Central memory CD4-positive, alpha-beta T cell (primary cell): ENCODE data around the gene ZPLD1.

Source experiments
- DNase-seq: peaks from one replicate; pipeline ENCODE4 v3.0.0; 2022

The ZPLD1 gene

GRCh38 chr3:102470066-102470465 lies 35.3 kb downstream of the ZPLD1 start:
- DNase-seq: no peak

- no peak for DNase-seq
These were observed 36.2 kb downstream of the ZPLD1 start for GRCh38 chr3:102471001-102471400.

DNA sequence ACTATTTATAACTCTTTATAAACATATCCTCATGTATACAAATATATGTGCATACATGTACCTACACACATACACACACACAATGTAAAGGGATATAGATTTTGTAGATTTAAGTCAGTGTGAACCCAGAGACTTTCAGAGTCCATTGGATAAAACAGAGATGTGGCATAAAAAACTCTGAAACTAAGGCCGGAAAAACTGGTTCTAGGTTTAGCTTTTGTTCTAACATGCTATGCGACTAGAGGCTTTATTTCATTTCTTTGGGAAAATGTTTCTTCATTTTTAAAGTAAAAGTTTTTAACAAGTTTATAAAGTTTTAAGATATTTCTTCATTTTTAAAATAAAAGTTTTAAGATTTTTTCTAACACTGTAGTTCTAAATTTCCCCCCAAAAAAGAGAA lies 36.7 kb downstream of the ZPLD1 start:
- DNase-seq: no peak

DNA sequence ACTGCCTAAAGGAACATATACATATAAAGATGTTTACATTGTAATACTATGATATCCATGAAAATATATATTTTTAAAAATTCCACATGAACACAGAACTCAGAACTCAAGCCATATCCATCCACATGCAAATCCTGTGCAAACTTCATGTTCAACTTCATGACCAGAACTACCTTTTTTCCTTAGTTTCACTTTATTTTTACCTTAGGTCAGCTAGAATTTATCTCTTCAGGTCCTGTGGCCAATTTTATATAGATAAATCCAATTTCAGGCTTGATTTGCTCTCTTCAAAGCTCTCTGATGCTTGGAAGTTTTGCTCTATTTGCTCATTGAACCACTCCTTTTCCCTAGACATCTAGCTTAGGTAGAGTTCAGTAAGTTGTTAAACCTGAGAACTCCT lies 38.8 kb downstream of the ZPLD1 start:
- DNase-seq: no peak

- no peak for DNase-seq
These were observed 39.4 kb downstream of the ZPLD1 start for GRCh38 chr3:102474207-102474606.

- no peak for DNase-seq
These were observed 41.4 kb downstream of the ZPLD1 start for GRCh38 chr3:102476198-102476597.

GRCh38 chr3:102478160-102478559 lies 43.3 kb downstream of the ZPLD1 start:
- DNase-seq: no peak

GRCh38 chr3:102480139-102480538 lies 45.3 kb downstream of the ZPLD1 start:
- no peak for DNase-seq

DNA sequence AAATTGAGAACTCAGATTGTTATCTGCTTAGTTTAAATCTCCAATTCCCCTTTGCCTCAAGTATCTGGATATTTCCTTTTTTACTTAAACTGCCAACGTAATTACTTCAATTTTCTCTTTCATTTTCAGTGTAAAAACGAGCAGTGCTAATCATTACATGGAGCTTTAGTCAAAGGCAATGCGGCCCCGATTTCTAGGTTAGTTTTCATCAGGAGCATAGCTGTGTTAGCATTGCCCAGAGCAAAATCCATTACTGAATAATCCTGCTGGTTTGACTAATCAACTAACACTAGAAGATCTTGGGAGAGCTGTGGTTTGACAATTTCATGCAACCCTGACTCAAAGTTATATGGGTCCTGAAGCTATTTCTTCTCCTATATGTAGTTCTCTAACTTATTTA lies 46.2 kb downstream of the ZPLD1 start:
- DNase-seq: no peak

DNA sequence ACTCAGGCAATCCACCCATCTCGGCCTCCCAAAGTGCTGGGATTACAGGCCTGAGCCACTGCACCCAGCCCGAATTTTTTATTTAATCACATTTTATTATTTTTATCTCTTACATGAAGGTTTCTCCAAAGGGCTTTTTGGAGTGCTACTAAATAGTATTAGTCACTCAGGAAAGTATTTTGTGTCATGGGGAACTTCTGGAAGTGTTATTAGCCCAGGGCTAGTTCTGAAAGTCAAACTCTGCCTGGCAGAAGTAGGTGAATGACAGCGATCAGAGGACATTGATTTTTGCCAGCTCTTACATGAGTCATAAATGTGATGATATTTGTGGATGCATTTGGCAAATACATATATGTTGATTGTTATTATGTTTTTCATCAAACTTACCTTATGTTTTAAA lies 48.7 kb downstream of the ZPLD1 start:
- DNase-seq: no peak

- DNase-seq: no peak
These were observed 49.5 kb downstream of the ZPLD1 start for GRCh38 chr3:102484363-102484762.

- no peak for DNase-seq
These were observed 50.9 kb downstream of the ZPLD1 start for GRCh38 chr3:102485701-102486100.

DNA sequence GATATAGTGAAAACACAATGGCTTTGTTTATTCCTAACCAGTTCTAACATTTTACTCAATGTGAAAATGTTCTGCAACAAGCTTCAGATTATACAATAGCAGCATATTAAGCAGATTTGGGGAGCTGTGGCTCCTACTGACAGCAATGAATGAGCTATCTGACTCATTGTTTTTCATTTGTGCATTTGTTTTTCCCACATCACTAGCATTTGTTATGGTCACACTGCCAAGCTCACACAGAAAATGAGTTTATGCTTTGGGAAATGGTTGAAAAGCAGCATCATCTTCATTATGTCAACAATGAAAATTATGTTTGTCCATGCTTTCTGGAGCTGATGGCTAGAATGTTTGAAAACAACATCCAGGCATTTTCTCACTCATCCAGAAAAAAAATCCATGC lies 53.5 kb downstream of the ZPLD1 start:
- no peak for DNase-seq

GRCh38 chr3:102492300-102492699 lies 57.5 kb downstream of the ZPLD1 start:
- DNase-seq: no peak

DNA sequence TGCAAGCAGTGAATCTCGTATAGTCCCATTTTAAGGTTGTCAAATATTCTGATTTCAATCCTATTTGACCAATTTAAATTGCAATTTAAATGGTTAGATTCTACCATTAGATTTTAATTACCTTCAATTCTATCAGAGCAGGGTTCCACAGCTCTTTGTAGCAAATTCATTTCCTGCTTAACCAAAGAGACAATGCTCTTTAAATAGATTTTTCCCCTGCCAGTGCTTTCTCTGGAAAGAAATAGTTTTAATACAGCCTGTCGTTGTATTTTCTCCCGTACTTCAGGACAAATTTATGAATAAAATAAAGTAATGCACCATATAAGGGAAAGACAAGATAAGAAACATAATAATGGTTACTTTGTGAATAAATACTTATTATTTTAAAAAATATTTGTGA lies 62.8 kb downstream of the ZPLD1 start:
- DNase-seq: no peak

GRCh38 chr3:102505542-102505941 lies 70.7 kb downstream of the ZPLD1 start:
- DNase-seq: no peak

GRCh38 chr3:102510663-102511062 lies 75.8 kb downstream of the ZPLD1 start:
- no peak for DNase-seq

DNA sequence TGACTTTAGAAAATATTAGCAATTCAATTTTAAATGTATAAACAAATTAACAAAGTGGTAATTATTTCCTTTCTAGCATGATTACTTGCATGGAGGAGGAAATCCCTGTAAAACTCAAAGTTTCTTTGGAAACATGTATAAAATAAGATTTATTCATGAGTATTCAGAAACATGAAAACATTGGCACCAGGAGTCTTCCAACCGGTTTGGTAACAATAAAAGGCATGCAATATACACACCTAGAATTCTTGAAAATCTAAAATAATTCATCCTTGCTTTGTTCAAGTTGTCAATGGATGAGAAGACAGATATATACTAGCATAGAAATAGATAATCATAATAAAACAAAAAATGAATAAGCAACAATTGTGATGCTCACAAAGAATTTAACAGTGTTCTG lies 76.4 kb downstream of the ZPLD1 start:
- no peak for DNase-seq

DNA sequence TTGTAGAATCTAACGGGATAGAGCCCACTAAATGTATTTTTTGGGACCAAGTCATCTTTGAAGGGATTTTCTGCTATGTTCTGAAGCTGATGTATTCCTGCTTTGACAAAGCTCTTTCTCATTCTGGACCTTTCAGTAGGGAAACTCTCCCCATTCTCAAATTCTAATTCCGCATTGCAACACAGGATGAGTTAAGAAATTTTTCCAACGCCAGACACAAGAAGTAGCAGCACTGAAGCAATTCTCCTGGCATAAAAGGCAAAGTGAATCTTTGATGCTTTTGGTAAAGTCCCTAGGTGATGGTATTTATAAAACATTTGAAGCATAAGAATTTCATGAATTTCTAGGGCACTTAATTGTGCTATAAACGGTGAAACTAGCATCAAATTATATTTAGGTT lies 76.8 kb downstream of the ZPLD1 start:
- DNase-seq: no peak

GRCh38 chr3:102512734-102513504 lies 78.1 kb downstream of the ZPLD1 start:
- DNase-seq: no peak

GRCh38 chr3:102514241-102514640 lies 79.4 kb downstream of the ZPLD1 start:
- no peak for DNase-seq

DNA sequence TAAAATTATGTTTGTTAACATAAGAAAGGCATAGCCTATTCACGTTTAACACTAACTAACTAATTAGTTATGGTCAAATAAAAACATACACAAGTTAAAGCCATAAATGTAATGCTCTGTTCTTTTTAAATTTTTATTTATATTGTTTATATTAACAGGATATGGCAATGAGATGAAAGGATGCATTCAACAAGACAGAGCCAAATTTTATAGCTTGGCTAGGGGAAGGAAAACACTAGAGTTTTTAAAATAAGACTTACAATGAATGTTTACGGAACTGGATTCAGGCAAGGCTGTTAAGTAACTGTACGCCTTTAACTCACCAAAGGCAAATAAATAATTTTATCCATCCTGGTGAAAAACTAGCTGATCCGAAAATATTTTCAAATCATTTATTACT lies 86.4 kb downstream of the ZPLD1 start:
- no peak for DNase-seq

DNA sequence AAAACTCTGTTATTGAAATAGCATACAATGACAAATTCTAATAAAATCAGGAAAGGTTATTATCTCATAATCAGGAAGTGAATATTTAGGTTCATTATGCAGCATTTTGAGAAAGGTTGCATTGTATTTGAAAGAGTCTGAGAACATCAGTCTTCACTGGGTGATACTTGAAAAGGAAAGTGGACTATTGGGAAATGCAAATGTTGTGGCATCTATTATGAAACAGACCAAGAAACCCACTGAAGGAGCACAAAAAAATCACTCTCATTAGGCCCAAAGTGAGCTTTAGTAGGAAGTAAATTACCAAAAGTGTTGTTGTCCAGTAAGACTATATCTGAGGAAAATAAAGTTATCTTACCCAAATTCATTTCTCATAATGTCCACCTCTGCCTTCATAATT lies 90.8 kb downstream of the ZPLD1 start:
- DNase-seq: no peak

GRCh38 chr3:102526865-102527264 lies 92.0 kb downstream of the ZPLD1 start:
- no peak for DNase-seq

DNA sequence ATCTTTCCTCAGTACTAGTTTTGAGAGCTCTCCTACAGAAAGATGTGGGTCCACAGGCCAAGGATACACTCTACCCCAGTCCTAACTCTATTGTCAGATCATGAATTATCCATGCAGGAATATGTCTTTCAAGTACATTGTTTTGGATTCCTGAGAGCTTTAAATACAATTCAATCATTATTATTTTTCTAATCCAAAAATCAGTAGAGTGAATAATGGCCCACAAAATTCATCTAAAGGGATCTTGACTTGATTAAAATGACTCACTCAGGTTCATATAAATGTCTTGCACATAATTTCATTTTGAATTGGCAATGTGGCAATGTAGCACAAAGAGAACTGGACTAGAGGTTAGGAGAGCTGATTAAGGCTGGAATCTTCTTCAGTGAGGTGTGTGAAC lies 93.9 kb downstream of the ZPLD1 start:
- no peak for DNase-seq
